HG03460 (cell line): ENCODE measurements around the gene PRDM15.

Experiments
- ATAC-seq: cut with Tn5 transposase; IDR thresholded peaks from one replicate; pipeline ENCODE4 v1.9.1; 2021; ENCODE audit not compliant: unreplicated experiment

The PRDM15 gene

GRCh38 chr21:41781050-41781410, 98.1 kb downstream of the PRDM15 start:
- no peak for ATAC-seq

DNA sequence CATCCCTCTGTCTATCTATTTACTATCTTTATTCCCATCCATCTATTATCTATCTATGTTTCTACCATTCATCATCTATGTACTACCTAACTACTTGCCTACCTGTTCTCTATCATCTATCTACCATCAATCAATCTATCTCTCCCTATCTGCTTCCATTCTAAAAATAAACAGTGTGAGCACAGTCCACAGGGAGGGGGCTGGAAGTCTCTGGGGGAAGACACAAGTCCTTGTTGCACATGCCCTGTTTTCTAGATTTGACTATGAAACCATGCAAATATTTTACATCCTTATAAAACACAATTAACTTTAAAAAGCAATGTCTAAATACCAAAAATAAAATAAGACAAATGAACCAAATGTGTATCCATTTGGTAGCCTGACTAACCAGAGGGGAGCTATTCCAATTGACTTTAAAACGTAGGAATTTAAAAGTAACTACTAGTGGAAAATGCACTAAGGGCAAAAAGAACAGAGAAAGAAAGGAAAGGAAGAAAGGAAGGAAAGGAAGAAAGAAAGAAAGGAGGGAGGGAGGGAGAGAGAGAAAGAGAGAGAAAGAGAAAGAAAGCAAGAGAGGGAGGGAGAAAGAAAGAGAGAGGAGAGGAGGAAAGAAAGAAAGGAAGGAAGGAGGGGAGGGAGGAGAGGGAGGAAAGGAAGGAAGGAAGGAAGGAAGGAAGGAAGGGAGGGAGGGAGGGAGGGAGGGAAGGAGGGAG, 98.7 kb downstream of the PRDM15 start:
- no peak for ATAC-seq

DNA sequence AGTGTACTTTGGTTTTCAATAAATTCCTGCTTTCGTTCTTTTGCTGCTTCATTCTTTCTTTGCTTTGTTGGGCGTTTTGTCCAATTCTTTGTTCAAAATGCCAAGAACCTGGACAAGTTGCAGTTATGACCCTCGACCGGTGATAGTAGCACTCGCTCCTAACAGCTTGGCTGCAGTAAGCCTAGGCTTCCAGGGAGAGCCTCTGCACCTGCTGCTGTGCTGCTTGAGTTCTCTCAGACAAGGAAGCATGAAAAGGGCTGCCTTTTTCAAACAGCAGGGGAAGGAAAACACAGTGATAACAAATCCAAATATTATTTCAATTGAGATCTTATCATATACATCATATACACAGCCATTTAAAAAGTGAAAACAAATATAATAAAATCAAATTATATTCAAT, 99.5 kb downstream of the PRDM15 start:
- no peak for ATAC-seq

DNA sequence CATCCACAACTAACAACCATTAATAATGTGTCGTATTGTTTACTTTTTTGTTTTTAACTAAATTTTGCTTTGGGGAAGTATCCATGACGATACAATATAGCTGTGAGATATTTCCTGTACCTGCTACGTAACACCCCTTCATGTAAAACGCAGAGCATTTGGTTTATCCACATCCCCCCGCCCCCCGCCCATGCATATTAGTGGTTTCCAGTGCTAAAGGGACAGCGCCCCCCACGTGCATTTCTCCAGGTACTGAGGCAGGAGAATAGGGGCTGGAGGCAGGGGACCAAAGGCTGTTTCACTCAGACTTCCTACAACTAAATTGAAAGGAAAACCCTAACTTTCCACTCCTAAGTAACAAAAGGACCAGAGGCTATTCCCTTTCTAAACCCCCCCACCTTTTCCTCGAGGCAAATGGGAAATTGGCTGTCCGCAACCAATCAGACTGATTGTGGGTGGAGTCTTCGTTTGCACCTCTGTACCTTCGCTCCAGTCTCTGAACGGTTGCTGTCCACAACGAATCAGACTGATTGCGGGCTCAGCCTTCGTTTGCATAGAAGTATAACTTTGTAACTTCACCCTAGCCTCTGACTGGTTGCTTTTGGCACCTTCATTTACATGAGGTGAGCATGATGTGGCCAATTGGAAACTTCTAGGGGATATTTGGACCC, 100.1 kb downstream of the PRDM15 start:
- ATAC-seq = no peak

GRCh38 chr21:41777951-41778815, 101.0 kb downstream of the PRDM15 start:
- ATAC-seq = no peak

DNA sequence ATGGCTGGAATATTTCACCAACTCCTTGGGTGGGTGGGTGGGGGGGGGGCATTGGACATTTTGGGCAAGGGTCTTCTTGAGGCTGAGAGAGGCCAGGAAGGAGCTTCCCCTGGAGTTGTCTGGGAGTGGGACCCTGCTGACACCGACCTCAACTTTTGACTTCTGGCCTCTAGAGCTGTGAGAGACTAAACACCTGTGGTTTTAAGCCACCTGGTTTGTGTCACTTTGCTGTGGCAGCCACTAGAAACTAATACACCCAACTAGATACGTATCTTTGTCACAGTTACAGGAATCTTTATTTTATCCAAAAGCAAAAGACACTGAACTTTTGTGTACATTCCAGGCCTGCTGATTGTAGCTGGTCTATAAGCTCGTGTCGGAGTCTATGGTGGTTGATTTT, 102.4 kb downstream of the PRDM15 start:
- no peak for ATAC-seq

GRCh38 chr21:41775149-41775472, 104.0 kb downstream of the PRDM15 start:
- ATAC-seq = no peak

GRCh38 chr21:41774467-41775148, 104.5 kb downstream of the PRDM15 start:
- ATAC-seq = no peak

DNA sequence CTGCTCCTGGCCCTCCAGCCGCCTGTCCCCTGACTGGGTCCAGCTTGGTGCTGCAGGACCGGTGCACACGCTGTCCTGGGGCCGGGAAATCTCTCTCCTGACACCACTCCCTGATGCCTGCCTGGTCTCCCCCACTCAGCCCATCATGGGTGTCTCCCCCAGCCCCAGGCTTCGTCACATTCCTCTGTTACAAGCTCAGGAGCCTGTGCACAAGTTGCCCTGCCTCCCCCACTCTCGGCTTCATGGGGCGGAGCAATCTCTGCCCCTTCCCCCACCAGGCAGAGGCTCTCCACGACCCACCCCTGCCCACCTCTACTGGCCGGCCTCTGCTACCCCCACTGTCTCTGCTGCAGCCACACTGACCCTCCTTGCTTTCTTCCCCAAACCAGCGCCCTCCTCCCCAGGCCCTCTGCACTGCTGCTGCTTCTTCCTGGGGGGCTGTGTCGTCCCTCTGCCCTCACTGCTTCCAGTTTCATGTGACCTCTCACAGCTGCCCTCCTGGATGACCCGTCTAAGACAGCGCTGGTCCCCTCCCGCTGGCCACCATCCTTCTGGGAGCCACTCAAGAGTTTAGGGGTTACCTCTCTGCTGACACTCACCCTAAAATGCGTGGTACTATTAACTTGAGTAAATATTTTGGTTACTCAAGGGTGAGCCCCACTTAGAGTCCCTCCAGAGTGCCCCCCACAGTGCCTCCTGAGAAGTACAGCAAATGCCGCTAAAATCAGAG, 106.6 kb downstream of the PRDM15 start:
- ATAC-seq = no peak

GRCh38 chr21:41771625-41771945, 107.6 kb downstream of the PRDM15 start:
- no peak for ATAC-seq

DNA sequence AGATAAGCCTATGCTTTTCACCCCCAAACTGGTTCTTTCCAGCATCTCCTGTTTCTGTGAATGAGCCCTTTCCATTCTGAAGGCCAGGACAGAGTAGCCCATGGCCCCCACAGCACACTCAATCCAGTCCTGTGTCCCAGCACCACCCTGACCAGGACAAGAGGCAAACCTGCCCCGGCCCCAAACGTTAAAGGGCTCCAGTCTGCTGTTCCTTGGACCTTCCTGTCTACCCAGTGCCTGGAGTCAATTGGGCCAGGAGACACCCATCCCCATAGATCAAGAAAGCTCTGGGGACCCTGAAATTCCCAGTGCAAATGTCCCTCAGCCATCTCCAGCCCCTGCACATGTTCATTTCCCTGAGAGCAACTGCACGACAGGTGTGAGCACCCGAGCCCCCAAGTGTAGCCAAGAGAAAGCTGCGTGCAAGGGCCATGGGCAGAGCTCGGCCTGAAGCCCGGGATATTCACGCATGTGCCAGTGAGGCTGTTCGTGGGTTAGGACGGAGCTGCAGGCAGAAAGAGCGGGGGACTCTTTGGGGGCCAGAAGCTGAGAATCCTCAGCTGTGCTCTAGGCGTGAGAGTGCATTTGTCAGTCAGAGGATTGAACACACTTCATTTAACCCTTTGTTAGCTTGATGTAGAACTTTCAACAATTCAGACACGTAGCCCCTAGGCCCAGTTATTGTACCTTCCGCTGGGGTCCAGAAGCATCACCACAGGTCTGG, 108.1 kb downstream of the PRDM15 start:
- no peak for ATAC-seq

DNA sequence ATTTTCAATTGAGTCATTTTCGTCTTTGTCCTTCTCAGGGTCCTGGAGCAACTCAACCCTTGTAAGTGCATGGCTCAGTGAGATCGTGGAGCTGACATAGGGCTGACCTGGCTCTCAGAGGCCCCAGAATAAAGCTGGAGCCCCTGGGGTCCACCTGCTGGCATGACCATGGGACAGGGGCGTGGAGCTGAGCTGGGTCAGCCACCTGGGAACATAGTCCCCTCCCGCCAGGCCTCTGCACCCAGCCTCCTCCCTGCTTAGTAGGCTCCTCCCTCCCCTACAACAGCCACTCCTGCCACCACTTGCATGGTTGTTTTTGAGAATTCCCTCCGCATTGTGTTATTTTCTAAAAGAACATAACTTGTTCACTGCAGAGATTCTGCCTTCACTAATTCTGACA, 109.2 kb downstream of the PRDM15 start:
- no peak for ATAC-seq

DNA sequence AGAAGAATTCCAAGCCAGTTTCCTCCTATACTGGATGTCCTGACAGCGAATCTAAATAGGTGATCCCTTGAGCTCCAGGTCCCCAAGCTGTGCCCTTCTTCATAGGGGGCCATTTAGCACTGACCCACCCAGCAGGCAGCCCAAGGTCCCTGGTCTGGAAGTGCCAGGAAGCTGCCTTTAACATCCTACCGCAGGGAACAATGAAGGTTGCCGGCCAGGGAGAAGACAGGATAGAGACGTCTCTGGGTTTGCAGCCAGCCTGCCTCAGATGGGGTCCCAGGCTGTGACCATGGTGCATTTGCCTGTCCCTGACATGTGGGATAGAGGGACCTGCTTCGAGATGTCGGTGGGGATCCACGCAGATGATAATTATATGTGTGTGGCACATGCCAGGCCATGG, 109.6 kb downstream of the PRDM15 start:
- no peak for ATAC-seq

- no peak for ATAC-seq
Observed at GRCh38 chr21:41769111-41769510, 110.0 kb downstream of the PRDM15 start.

- ATAC-seq = no peak
Observed at GRCh38 chr21:41768437-41769042, 110.6 kb downstream of the PRDM15 start.

- no peak for ATAC-seq
Observed at GRCh38 chr21:41767606-41768436, 111.3 kb downstream of the PRDM15 start.

GRCh38 chr21:41766883-41767605, 112.1 kb downstream of the PRDM15 start, which contains the start of gene RIPK4:
TSS of gene RIPK4 (minus strand) at chr21:41767052. CDS start at chr21:41767041, 11 bp downstream.
- no peak for ATAC-seq
